Ovary (tissue), 9 donors: ENCODE measurements around the gene CRAT. TPM values are rescaled to one million over a fixed set of nuclear protein-coding genes. Genes with fewer than 3 reads are reported as not detected.
A peak's percentile ranks its signal among the peaks of the same experiment; 100 is the strongest.
"Not testable (repeated sequence)": the region's sequence is repeated elsewhere in the genome, so short reads cannot be mapped to it uniquely, and the experiment has no call there.

ENCODE experiments used
- DNase-seq, 5 donors: peaks; one replicate each; pipeline ENCODE4 v3.0.0-alpha.2; 2019 to 2020
- H3K27ac ChIP-seq, 2 donors: fragments of 200-600 bp; one replicate each; pipeline versions ENCODE4 v1.5.1 to v1.8.0; 2019 to 2022
- H3K27me3 ChIP-seq: fragments of 200-600 bp; one replicate; pipeline ENCODE4 v1.8.0; 2022
- H3K36me3 ChIP-seq: fragments of 200-600 bp; sonication (generic); one replicate; pipeline ENCODE4 v1.5.1; 2019
- H3K4me1 ChIP-seq: one replicate; pipeline ENCODE4 v1.8.1; 2013; ENCODE audit warnings: mild to moderate bottlenecking, moderate library complexity; ENCODE audit not compliant: insufficient read depth
- H3K4me3 ChIP-seq: fragments of 200-600 bp; sonication (generic); one replicate; pipeline ENCODE4 v1.5.1; 2017
- H3K9me3 ChIP-seq, 2 donors: fragments of 200-600 bp in 1 of 2; sonication (generic) in 1 of 2; one replicate each; pipeline versions ENCODE4 v1.5.1 to v1.8.1; 2013 to 2019; ENCODE audit warnings: mild to moderate bottlenecking in 1 of 2, moderate library complexity in 1 of 2
- CTCF ChIP-seq, 3 donors: fragments of 450-650 bp in 2 of 3; fragments of 200-600 bp in 1 of 3; IDR thresholded peaks; one replicate each; pipeline versions ENCODE4 v1.5.1 to v1.8.0; 2016 to 2022; ENCODE audit warnings: antibody characterized with exemption in 3 of 3, mild to moderate bottlenecking in 1 of 3
- EP300 ChIP-seq: sonication (generic); formaldehyde crosslinking; IDR thresholded peaks from one replicate; pipeline ENCODE4 v1.6.1; 2017; ENCODE audit warnings: antibody characterized with exemption
- POLR2A ChIP-seq: fragments of 450-650 bp; IDR thresholded peaks from one replicate; pipeline ENCODE4 v1.6.1; 2017; ENCODE audit warnings: antibody characterized with exemption, mild to moderate bottlenecking, moderate library complexity
- WGBS, 3 donors: extraction: QIAGEN DNeasy Blood & Tissue Kit in 1 of 3; methylation state at CpG; one replicate each; pipeline versions ENCODE4 v1.1.5 to v1.1.7; 2013 to 2017; 5-methylcytosine and 5-hydroxymethylcytosine counted together
- intact Hi-C, 4 donors: fragments of 100-400 bp; cut with DNase I; formaldehyde crosslinking; loops; one replicate each; pipeline versions ENCODE4 v1.11.0 to v1.15.1; 2022 to 2023
- polyA plus RNA-seq, 2 donors: library from polyadenylated mRNA; stranded (reverse); fragments of 200-250 nt in 1 of 2; fragments of 350-450 nt in 1 of 2; fragmentation: Illumina TruSeq in 1 of 2; extraction: RNeasy Lipid Tissue Mini Kit (QIAGEN cat#74804) in 1 of 2; gene quantifications; one replicate each; pipeline ENCODE4 v1.2.3, GENCODE V29; 2013 to 2014
- total RNA-seq, 7 donors: library from RNA; depleted of rRNA in 2 of 7; stranded (reverse); fragments of >200 nt in 2 of 7; fragmentation: NEBNext Ultra II Directional in 3 of 7; extraction: Animal tissue kit (Norgen Biotek cat#: 25700) in 3 of 7; gene quantifications; one replicate each; pipeline versions ENCODE4 v1.1.0 to v1.2.4, GENCODE V29; 2016 to 2023
- donor health status: DM: no; HTN: no; CAD: no; lungs with moderate emphysema.
- donor health status: DM: no; HTN: no; CAD: no.
- donor health status: Bipolar disorder and iron deficiency.
- donor health status: DM: yes; HTN: yes; CAD: no.
- donor health status: DM: no; HTN: no; CAD: no.
- donor health status: DM: yes; HTN: yes; CAD: no.

CRAT gene
- total and polyA plus RNA-seq, 9 donors = 23.0 to 42.7 (median 37.1) TPM

DNA sequence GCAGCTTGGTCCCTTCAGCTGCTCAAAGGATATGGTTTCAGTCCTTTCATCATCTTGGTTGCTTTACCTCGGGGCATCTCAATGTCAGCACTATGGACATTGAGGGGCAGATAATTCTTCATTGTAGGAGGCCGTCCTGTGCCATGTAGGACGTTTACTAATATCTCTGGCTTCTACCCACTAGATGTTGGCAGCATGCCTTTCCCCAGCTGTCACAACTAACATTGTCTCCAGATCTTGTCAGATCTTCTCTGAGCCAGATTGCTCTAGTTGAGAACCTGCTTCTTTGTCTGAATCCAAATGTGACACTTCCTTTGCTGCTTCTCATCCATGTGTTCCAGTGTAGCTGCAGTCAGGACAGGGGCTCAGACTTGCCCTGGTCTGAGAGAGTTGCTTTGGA lies 10.9 kb upstream of the CRAT start:
- no peaks in the 10 kb centered on the region for H3K9me3 ChIP-seq
- no peaks in the 10 kb centered on the region for H3K4me1 ChIP-seq
- 57 to 70% (median 57%) methylated on average over 3 of the region's 3 CpGs for WGBS, 3 donors
- TF ChIP-seq POLR2A (no peak), CTCF (IDR thresholded peaks at IDR 0.05) (no peak)
- no peak overlapping the region for H3K4me3 ChIP-seq
- intact Hi-C loops = loop anchor here in 1 of 4 donors (10.0 kb wide), 1 partner anchor 663 kb away; no protein-coding TSS in a partner anchor
- no peak for DNase-seq
- no peaks in the 10 kb centered on the region for H3K36me3 ChIP-seq
- H3K27ac ChIP-seq = no peak overlapping the region
- no peaks in the 10 kb centered on the region for H3K27me3 ChIP-seq

DNA sequence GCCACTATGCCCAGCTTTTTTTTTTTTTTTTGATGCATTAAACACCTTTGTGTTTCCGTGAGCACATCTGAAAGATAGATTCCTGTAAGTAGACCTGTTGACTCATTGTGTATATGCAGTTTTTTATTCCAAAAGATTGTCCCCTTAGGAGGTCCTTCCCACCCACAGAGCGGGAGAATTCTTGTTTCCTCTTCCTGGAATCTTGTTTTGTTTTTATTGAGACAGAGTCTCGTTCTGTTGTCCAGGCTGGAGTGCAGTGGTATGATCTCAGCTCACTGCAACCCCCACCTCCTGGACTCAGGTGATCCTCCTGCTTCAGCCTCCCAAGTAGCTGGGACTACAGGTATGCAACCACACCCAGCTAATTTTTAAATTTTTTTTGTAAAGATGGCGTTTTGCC lies 8.2 kb upstream of the CRAT start:
- H3K9me3 ChIP-seq = no peaks in the 10 kb centered on the region
- no peak for TF ChIP-seq EP300
- intact Hi-C loops = no loop called here
- no peak overlapping the region for H3K4me3 ChIP-seq
- no peaks in the 10 kb centered on the region for H3K36me3 ChIP-seq
- no peak for DNase-seq
- H3K27me3 ChIP-seq = no peaks in the 10 kb centered on the region
- 52 to 73% (median 56%) methylated on average over 4 of the region's 4 CpGs for WGBS, 3 donors
- no peak overlapping the region for H3K27ac ChIP-seq
- no peaks in the 10 kb centered on the region for H3K4me1 ChIP-seq

DNA sequence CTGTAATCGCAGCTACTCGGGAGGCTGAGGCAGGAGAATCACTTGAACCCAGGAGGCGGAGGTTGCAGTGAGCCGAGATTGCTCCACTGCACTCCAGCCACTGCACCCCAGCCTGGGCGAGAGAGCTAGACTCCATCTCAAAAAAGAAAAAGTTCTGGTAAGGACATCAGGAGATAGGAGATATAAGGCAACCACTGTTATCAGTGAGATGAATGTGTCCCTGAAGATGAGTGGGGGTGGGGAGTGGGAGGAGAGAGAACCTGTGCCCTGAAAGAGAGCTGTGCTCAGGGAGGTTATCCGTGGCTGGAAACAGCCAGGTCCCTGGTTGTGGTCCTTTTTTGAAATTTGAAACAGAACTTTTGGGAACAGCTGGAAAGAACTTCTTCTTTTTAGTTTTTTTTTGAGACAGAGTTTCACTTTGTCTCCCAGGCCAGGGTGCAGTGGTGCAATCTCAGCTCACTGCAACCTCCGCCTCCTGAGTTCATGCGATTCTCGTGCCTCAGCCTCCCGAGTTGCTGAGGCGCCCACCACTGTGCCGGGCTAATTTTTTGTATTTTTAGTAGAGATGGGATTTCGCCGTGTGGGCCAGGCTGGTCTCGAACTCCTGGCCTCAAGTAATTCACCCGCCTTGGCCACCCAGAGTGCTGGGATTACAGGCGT lies 3.2 kb upstream of the CRAT start:
- Histone ChIP-seq H3K4me1 (peaks cover 5% of the 10 kb centered on the region), H3K4me3 (no peak overlapping the region), H3K9me3 (no peaks in the 10 kb centered on the region), H3K27ac (no peak overlapping the region), H3K36me3 (no peaks in the 10 kb centered on the region), H3K27me3 (no peaks in the 10 kb centered on the region)
- intact Hi-C loops = no loop called here
- WGBS, 3 donors = 87 to 90% (median 88%) methylated on average over 17 of the region's 17 CpGs
- DNase-seq = no peak
- no peak for TF ChIP-seq EP300
- no peak for TF ChIP-seq CTCF (IDR thresholded peaks at IDR 0.05)
- no peak for TF ChIP-seq POLR2A

DNA sequence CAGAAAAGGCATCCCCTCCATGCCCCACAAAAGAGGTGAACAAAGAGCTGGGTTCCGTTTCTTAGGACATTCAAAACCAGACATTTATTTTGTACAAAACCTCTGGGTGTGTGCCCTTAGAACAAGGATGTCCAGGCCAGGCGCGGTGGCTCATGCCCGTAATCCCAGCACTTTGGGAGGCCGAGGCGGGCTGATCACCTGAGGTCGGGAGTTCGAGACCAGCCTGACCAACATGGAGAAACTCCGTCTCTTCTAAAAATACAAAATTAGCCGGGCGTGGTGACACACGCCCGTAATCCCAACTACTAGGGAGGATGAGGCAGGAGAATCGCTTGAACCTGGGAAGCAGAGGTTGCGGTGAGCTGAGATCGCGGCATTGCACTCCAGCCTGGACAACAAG lies 1.9 kb upstream of the CRAT start:
- WGBS, 3 donors = 89 to 92% (median 89%) methylated on average over 17 of the region's 17 CpGs
- H3K9me3 ChIP-seq, H3K36me3 ChIP-seq, H3K27ac ChIP-seq, H3K4me1 ChIP-seq, DNase-seq, intact Hi-C loops, H3K4me3 ChIP-seq, H3K27me3 ChIP-seq: not testable (repeated sequence)

GRCh38 chr9:129111528-129112151 lies 1.0 kb upstream of the CRAT start:
- H3K9me3 ChIP-seq = no peaks in the 10 kb centered on the region
- peak overlapping the region; percentile 78 for H3K4me3 ChIP-seq
- H3K27ac ChIP-seq = peak overlapping the region; percentile 69 to 90
- no peaks in the 10 kb centered on the region for H3K27me3 ChIP-seq
- H3K36me3 ChIP-seq = no peaks in the 10 kb centered on the region
- DNase-seq = peak in 3 of 5 donors; percentile 43 to 69 (median 52)
- WGBS, 3 donors = 0 to 2% (median 0%) methylated on average over 37 of the region's 37 CpGs
- intact Hi-C loops = no loop called here
- H3K4me1 ChIP-seq = peaks cover 5% of the 10 kb centered on the region
- TF ChIP-seq EP300 = no peak
- TF ChIP-seq POLR2A = peak; percentile 11
